AML-193 (cell line): Measurements from ENCODE around the gene PITRM1.
"Not testable (repeated sequence)": the region's sequence is repeated elsewhere in the genome, so short reads cannot be mapped to it uniquely, and the experiment has no call there.

Source experiments
- DNase-seq, 2 experiments: peaks; one replicate each; lab custom pipeline; 2025; lab: John Stamatoyannopoulos, UW

Gene PITRM1

DNA sequence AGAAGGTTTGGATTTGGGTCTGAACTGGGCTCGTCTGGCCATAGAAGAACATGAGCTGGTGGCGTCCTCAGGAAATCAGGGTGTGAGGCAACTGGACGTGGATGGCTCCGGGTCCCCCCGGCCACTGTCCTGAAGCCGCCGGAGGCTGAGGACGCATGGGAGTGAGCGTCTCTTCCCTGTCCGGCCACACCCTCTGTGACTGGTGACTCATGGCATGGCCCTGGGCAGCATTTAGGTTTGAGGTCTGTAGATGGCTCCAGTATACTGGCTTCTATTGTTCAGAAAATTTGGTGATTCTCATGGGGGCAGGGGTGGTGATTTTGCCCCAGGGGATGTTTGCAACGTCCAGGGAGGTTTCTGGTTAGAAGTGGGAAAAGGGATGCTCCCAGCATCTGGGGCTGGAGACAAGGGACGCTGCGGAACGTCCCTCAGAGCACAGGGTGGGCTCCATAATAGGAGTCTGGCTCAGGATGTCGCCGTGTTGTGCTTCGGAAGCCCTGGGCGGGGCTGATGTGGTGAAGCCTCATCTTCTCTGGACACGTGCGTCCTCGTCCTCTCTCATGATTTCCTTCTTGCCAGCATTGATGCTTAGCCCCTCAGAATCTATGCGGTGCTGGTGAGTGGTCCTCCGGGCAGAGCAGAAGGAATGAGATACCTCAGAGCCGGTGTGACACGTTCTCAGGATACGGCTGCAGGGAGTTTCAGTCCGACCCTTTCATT is 49.9 kb downstream of the PITRM1 start:
- no peak for DNase-seq

DNA sequence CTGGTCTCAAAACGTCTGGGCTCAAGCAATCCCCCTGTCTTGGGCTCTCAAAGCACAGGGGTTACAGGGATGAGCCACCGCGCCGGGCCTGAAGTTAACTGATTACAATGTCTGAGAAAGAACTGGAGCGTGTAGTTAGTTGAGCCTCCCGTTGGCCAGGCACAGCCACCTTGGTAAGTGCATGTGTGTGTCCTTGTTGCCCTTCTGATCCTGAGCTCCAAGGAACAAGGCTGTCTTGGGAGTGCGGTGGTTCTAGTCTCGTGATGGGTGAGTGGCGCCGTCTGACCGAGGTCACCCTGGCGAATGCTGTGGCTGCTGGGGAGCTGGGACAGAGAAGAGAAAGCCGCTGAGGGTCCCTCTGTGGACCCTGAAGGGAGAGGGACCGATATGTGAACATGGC is 50.5 kb downstream of the PITRM1 start:
- DNase-seq = no peak

DNA sequence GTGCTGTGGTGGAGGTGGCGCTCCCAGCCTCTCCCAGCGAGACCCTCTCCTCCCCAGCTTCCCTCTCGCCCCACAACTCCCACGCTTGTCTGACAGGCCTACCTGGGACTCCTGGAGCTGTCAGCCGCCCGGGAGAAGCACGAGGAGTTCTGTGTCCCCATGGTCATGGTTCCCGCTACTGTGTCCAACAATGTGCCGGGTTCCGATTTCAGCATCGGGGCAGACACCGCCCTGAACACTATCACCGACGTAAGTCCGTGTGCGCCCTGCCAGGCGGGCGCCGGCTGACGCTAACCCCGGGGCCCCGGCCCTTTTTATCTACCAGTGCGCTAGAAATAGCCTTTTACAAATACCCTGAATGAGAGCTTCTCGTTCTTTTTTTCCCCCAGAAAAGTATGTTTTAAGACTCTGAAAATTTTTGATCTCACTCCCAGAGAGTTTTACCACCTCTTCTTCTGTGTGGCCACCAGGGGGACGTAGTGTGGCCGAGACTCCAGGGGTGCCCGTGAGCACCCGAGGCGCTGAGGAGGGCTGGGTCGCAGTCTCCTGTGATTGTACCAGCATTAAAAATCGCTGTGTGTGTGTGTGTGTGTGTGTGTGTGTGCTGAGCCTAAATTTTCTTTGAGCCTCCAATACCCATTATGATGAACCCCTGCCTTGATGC is 52.7 kb downstream of the PITRM1 start:
- peak in 1 of 2 experiments; percentile 13 for DNase-seq

DNA sequence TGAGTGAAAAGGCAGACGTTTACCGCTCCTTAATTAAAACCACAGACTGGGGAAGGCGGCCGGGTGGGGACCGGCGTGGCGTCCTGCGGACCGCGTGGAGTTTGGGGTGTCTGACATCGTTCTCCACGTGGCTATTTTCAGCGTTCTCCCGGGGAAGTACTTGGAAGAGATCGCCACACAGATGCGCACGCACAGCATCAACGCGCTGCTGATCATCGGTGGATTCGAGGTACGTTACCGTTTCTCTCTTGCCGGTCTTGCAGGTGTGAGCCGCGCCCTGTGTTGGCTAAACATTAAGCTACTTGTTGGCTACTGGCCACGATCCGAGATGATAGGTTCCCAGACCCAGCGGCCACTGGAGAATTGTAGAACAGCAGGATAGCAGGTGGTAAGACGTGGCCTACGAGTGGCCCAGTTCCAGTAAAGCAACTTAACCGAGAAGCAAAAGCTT is 53.9 kb downstream of the PITRM1 start:
- no peak for DNase-seq

DNA sequence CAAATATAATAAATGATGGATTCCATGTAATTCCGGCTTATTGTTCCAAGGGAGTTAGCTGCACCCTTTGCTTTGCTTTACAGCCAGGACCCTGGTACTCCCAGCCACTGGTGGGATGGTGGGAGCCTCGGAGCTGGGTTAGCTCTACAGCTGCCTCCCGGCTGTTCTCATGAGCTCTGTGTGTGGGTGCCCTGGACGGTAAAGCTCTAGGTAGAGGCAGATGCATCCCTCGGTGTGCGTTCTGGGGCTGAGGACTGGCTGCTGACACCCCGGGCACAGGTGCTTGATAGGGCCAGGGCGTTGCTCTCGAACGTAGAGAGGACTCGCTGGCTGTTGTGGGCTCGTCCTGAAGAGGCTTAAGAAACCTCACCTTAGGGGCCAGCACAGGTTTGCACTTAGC is 55.1 kb downstream of the PITRM1 start:
- no peak for DNase-seq

DNA sequence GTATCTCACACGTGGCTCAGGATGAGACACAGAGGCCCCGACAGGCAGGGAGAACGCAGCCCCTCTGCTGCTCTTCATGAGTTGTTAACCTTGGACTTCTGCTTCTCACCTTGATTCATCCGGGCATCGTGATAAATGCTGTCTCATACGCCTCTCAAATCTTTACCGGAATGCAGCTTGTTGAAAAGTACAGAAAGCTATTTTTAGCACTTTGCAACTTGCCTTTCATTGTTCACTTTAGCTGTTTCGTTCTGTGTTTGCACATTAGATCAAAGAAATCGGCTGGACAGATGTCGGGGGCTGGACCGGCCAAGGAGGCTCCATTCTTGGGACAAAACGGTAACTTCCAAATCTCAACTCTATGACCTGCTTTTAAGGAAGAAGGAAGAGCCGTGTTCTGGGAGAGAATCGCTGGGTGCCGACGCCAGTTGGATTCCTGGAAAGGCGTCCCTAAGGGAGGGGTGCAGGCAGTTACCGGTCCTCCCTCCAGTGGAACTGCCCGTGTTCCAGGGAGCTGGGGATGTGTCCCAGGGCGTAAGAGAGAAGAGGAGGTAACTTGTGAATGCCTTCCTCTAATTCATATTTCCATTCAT is 56.0 kb downstream of the PITRM1 start:
- DNase-seq = no peak

DNA sequence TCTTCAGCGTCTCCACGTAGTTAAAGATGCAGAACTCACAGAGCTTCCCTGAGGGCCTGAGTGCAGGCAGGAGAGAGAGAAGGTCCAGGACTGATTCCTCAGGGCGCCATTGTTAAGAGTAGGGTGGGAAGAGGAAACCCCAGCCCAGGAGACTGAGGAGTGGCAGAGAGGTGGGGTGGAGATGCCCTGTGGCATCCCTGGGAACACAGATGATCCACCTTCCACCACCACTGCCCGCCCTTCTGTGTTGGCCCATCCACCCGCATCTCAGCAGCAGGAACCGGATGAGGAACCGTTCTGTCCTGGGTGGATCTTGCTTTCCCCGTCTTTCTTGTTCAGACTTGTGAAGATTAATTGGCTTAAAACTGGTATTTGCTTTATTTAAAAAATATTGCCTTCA is 56.9 kb downstream of the PITRM1 start:
- no peak for DNase-seq

DNA sequence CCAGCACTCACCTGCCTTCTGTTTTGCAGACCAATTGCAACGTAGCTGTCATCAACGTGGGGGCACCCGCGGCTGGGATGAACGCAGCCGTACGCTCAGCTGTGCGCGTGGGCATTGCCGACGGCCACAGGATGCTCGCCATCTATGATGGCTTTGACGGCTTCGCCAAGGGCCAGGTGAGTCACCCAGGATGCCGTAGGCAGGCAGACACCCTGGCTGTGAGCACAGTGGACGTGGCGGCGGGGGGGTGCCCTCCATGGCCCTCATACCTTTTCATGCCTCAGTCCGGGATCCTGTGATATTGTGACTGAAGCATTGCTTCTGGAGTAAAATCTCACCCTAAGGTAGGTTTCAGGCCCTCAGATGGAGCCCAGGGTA is 59.2 kb downstream of the PITRM1 start:
- DNase-seq = no peak

DNA sequence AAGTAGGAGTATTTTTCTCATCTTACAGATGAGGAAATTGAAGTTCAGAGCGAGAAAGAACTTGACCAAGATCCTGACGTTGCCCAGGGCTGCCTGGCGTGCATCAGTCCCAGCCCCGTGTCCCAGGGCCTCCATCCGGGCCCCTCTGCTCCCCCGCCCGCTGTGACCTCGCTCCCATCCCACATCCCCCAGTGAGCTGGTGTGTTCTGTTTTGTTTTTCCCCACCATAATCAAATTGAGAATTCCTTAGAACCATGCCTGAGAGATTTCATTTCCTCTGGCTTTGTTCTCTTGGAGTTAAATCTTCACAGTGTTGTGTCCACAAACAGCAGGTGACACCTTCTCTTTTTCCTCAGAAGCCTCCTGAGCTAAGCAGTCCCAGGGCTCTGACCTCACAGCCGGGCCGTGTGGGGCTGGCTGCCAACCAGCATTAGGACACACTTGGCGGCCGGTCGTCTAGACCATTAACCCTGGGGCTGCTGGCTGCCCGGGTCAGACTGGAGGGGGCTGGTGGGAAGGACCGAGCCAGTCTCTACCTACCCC is 60.9 kb downstream of the PITRM1 start:
- DNase-seq = no peak

DNA sequence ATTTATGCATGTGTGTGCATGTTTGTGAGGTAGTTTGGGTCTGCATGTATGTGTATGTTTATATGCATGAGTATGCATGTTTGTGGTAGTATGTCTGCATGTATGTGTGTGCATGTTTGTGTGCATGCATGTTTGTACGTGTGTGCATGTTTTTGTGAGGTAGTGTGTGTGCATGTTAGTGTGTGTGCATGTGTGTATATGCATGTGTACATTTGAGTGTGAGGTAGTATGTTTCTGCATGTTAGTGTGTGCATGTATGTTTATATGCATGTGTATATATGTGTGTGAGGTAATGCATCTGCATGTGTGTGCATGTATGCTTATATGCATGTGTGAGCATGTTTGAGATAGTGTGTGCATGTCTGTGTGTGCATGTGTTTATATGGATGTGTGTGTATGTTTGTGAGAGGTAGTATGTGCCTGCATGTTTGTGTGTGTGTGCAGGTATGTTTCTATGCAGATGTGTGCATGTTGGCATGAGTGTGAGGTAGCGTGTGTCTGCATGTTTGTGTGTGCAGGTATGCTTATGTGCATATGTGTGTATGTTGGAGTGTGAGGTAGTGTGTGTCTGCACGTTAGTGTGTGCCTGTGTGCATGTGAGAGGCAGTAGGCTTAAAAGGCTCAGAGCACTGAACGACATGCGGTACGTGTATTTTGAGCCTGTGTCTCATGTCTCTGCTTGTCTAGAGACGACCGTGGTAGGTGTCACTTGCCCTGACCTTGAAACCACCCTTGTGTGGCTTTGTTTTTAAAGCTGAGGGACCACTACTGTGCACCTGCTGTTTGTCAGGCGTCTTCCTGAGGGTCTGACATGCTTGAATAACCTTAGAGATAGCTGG is 61.6 kb downstream of the PITRM1 start:
- no peak for DNase-seq

DNA sequence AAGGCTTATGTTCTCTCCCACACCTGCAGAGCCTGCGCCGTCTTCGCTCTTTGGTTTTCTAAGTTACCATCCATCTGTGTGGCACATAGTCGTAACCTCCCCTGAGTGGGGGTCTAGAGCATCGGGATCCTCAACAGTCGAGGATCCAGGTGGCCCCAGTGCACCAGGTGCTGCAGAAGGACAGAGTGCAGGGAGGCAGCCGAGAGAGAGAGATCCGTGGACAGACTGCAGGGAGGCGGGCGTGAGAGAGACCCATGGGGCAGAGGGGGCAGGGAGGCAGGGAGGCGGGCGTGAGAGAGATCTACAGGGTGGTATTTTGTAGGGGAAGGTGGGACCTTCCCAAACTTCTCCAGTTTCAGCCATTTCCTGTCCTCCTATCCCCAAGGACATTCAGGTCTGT is 62.9 kb downstream of the PITRM1 start:
- DNase-seq = no peak

DNA sequence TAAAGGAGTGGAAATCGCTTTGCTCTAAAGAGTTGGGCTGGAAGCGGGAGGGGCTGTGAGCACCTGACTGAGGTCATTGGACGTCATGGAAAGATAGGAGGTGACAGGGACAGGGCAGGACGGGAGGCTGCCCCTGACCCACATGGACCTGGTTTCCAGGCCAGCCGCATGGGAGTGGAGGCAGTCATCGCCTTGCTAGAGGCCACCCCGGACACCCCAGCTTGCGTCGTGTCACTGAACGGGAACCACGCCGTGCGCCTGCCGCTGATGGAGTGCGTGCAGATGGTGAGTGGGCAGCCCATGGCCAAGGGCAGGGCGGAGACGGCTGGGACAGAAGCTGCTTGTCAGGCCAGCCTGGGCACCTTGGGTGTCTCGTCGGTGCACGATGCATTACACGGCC is 63.4 kb downstream of the PITRM1 start:
- no peak for DNase-seq

DNA sequence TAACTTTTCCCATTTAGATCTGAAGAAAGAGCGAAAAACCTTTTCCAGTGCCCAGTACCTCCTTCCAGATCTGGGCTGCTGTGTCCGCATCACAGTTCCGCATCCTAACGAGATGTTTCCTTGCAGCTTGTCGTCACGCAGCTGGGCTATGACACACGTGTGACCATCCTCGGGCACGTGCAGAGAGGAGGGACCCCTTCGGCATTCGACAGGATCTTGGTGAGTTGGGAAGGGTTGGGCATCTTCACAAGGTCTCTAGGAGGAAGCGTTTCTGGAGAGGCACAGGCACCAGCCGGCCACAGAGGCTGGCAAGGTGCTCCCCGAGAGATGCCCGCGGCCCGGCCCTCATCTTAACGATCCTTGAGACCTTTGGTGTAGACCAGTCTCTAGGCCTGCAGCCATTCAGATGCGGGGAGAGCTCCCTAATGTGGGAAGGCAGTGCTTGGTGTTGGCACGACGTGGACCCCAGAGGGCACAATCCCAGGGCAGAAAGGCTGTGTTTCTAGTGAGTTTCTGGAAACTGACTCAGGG is 63.9 kb downstream of the PITRM1 start:
- no peak for DNase-seq

DNA sequence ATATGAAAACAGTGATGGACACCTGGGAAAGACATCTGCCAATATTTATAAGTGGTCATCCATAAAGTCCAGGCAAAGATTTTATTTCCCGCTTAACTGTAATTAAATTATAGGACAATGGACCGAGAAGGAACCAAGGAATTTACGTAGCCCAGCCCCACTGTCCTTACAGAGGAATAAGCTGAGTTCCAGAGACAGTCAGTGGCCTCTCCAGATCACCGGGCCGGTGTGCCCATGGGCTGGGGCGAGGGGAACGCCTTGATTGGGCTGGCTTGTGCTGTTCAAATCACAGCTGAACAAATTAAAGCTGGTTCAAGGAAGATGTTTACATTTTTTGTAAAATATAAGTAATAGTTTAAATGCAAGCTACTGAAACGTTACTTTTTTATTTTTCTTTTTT is 64.5 kb downstream of the PITRM1 start:
- no peak for DNase-seq

DNA sequence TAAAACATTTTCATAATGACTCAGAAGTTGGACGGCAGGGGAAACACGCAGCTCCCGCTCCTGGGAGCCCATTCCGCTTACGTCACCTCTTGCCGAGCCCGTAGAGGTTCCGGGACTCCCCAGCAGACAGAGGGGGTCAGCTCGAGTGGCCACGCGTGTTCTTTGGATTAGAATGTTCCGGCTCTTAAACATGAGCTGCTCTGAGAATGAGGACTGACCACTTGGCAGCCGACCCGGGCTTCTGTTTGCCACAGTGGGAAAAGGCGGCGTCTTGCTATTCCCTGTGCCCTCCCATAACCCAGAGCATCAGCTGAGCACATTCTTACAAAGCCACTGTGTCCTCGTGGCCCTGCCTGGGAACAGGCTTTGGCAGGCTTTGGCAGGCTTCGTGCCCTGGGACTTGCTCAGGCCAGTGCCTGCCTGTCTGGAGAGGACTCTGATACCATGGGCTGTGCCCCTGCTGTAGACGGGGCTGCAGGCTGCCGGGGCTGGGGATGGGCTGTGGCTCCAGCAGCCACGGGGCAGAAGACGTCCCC is 65.1 kb downstream of the PITRM1 start:
- DNase-seq = no peak

DNA sequence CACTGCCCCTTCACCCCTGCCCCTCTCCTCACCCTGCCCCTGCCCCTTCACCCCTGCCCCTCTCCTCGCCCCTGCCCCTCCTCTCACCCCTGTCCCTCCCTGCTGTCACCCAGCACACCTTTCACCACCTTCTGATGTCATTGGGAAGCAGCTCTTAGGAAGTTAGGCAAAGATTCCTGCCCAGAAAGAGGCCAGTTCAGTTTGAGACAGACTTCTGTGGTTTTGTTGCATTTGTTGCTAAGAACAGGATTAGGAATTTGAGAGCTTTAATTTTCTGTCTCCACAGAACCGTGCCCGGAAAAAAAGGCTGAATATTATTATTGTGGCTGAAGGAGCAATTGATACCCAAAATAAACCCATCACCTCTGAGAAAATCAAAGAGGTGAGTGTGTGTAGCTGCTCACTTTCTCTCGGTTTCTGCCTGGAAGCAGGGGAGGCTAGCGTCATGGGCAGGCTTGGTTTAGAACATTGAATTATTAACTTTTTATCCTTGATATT is 65.6 kb downstream of the PITRM1 start:
- DNase-seq = no peak

DNA sequence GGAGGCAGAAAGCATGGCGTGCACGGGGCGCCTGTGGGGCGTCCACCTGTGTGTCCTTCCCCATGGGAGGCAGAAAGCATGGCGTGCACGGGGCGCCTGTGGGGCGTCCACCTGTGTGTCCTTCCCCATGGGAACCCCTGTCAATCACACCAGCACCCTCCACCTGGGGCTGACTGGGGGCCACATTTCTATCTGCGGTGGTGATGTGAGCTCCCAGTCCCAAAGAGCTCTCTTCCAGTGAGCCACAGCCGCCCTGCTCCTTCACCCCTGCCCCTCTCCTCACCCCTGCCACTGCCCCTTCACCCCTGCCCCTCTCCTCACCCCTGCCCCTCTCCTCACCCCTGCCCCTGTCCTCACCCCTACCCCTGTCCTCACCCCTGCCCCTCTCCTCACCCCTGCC is 66.3 kb downstream of the PITRM1 start:
- DNase-seq = not testable (repeated sequence)

DNA sequence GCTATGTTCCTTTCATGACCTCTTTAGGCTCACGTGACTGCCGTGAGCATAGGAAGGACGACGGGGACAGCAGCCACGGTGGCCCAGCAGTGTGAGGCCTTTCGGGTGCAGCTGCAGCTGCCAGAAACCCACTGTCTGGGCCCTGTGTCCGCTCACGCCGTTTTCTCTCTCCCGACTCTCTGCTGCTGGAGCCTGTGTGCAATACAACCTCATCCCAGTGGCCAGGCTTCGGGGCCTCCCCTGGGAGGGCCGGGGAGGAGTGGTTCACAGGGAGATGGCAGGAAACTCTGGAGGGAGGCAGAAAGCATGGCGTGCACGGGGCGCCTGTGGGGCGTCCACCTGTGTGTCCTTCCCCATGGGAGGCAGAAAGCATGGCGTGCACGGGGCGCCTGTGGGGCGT is 66.7 kb downstream of the PITRM1 start:
- DNase-seq = no peak

DNA sequence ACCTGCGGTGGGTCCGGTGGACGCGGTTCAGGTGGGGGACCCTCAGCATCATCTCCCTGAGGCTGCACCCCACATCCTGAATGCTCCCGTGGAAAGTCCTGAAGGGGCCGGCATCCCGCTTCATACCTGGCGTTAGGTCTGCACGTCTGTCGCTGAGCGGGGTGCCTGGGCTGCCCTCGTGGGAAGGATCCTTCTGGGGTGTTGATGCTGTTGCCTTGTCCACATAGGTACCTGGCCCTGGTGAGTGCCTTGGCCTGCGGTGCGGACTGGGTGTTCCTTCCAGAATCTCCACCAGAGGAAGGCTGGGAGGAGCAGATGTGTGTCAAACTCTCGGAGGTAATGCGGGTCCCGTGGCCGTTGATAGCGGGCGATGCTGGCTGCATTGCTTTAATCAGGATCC is 67.4 kb downstream of the PITRM1 start:
- no peak for DNase-seq

DNA sequence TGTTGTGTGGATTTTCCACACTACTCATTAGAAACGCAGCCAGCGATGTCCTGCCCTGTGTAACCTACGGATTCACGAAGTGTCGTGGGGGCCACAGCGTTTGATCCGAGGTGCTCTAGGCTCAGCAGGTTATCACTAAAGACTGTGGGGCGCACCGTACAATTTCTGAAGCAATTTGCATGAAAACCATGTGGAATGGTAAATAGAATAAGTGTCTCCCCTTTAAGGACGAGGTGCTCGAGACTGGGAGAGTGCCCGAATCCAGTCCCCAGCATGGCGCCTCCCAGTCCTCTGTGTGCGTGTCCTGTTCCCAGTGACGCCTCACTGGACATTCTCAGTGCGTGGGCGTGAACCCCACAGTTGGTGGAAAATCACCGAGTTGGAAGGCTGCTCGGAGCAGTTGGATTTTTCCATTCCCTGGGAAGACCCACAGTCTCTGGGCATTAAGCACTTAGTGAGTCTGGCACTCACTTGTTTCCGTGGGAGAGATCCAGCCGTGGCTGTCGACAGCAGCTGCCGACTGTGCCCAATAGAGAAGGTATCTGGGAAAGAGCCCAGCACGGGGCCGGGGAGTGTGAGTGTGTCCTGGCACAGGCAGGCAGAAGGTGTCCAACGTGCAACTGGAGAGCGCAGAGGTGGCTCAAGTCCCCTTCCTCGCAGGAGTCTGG is 68.2 kb downstream of the PITRM1 start:
- no peak for DNase-seq

DNA sequence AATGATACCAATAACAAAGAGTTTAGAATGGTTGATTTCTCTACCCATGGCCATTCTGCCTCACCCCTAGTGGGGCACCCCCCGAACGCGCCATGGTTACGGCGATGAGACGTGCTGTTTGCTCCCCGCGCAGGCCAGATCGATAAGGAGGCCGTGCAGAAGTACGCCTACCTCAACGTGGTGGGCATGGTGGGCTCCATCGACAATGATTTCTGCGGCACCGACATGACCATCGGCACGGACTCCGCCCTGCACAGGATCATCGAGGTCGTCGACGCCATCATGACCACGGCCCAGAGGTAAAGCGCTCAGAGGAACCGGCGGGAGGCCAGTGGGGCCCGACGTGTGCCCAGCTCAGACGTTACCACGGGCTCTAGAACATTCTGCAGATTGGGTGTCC is 68.9 kb downstream of the PITRM1 start:
- no peak for DNase-seq
